HG03064 (cell line): ENCODE data around the gene SPATA2.

Experiments
- ATAC-seq: cut with Tn5 transposase; IDR thresholded peaks from one replicate; pipeline ENCODE4 v1.9.1; 2021; ENCODE audit warnings: low read depth; ENCODE audit not compliant: unreplicated experiment

The SPATA2 gene

GRCh38 chr20:49887251-49888211 is 27.8 kb downstream of the SPATA2 start:
- ATAC-seq = no peak

- ATAC-seq = no peak
Measured at GRCh38 chr20:49886571-49887213, 28.6 kb downstream of the SPATA2 start.

- ATAC-seq = no peak
Measured at GRCh38 chr20:49885558-49886332, 29.6 kb downstream of the SPATA2 start.

GRCh38 chr20:49883246-49883802 is 32.0 kb downstream of the SPATA2 start:
- ATAC-seq = no peak

GRCh38 chr20:49882171-49882970 is 33.0 kb downstream of the SPATA2 start:
- ATAC-seq = no peak

GRCh38 chr20:49880724-49881445 is 34.4 kb downstream of the SPATA2 start:
- no peak for ATAC-seq

GRCh38 chr20:49880177-49880576 is 35.2 kb downstream of the SPATA2 start:
- ATAC-seq = no peak

- no peak for ATAC-seq
Measured at GRCh38 chr20:49878977-49879376, 36.4 kb downstream of the SPATA2 start.

- no peak for ATAC-seq
Measured at GRCh38 chr20:49877386-49877921, 37.9 kb downstream of the SPATA2 start.

GRCh38 chr20:49874696-49875095 is 40.6 kb downstream of the SPATA2 start:
- ATAC-seq = no peak

- no peak for ATAC-seq
Measured at GRCh38 chr20:49872056-49872455, 43.3 kb downstream of the SPATA2 start.

- no peak for ATAC-seq
Measured at GRCh38 chr20:49871391-49871948, 43.9 kb downstream of the SPATA2 start.

GRCh38 chr20:49870261-49870660 is 45.1 kb downstream of the SPATA2 start:
- ATAC-seq = no peak

- ATAC-seq = no peak
Measured at GRCh38 chr20:49868964-49869363, 46.4 kb downstream of the SPATA2 start.

- no peak for ATAC-seq
Measured at GRCh38 chr20:49868538-49868937, 46.8 kb downstream of the SPATA2 start.

GRCh38 chr20:49867453-49868215 is 47.7 kb downstream of the SPATA2 start:
- no peak for ATAC-seq

GRCh38 chr20:49866051-49866450 is 49.3 kb downstream of the SPATA2 start:
- ATAC-seq = no peak

GRCh38 chr20:49865559-49865958 is 49.8 kb downstream of the SPATA2 start:
- no peak for ATAC-seq
